HepG2 (cell line): ENCODE results near the gene CEP131. TPM values are rescaled to one million over a fixed set of nuclear protein-coding genes. Genes with fewer than 3 reads are reported as not detected.

Experiments used
- ATAC-seq: fragments of 200-7000 bp; cut with Tn5 transposase; 3 replicates; pipeline ENCODE4 v1.9.1; 2020; ENCODE audit warnings: mild to moderate bottlenecking, moderate library complexity
- BruUV-seq: library from RNA; stranded (reverse); fragments of 400-500 nt; replicated peaks from 2 replicates; lab custom pipeline; 2021; lab: Mats Ljungman, UMichigan
- CTCF ChIA-PET: fragments of 300-600 bp; formaldehyde crosslinking; extraction: SDS; loops from one replicate; lab custom pipeline; 2021; ENCODE audit warnings: low total read pairs, inconsistent platforms, low intra/inter-chr PET ratio; lab: Yijun Ruan, JAX
- POLR2A ChIA-PET: fragments of 350-600 bp; sonication (Branson Sonifier 250); formaldehyde crosslinking; loops from one replicate; lab custom pipeline; 2020; ENCODE audit warnings: antibody characterized with exemption, inconsistent platforms; lab: Yijun Ruan, JAX
- DNase-seq: peaks from one replicate; pipeline ENCODE4 v3.0.0-alpha.2; 2015; ENCODE audit warnings: low spot score
- FAIRE-seq: peaks from 3 replicates; lab custom pipeline; 2011; peaks lifted over from hg19 to GRCh38; lab: Jason Lieb, UNC
- H2AFZ ChIP-seq: one replicate; pipeline ENCODE4 v1.6.1; 2011; ENCODE audit warnings: low read length, inconsistent platforms
- H3K27ac ChIP-seq: fragments of 300-600 bp; 3 replicates; pipeline ENCODE4 v1.8.0; 2011; ENCODE audit warnings: mixed run types, mild to moderate bottlenecking, mixed read lengths, low read length, inconsistent platforms; ENCODE audit not compliant: insufficient read depth; ENCODE audit errors: extremely low read length
- H3K27me3 ChIP-seq, 2 experiments: fragments of 200-600 bp in 1 of 2; 2 replicates in 1 of 2; 3 replicates in 1 of 2; pipeline versions ENCODE4 v1.6.0 to v1.8.0; 2011; ENCODE audit warnings: low read length in 2 of 2, mild to moderate bottlenecking in 2 of 2, moderate library complexity in 2 of 2, inconsistent platforms in 1 of 2; ENCODE audit not compliant: insufficient read depth in 2 of 2, control insufficient read depth in 1 of 2
- H3K36me3 ChIP-seq, 2 experiments: fragments of 200-600 bp in 1 of 2; replicated peaks in 1 of 2; 2 replicates in 1 of 2; 3 replicates in 1 of 2; pipeline versions ENCODE4 v1.5.1 to v1.8.0; 2011; ENCODE audit warnings: low read length in 2 of 2, inconsistent platforms in 1 of 2; ENCODE audit not compliant: insufficient read depth in 2 of 2, control insufficient read depth in 1 of 2
- H3K4me1 ChIP-seq: 2 replicates; pipeline ENCODE4 v1.5.1; 2012; ENCODE audit warnings: low read length, inconsistent platforms; ENCODE audit not compliant: insufficient read depth
- H3K4me2 ChIP-seq: 2 replicates; pipeline ENCODE4 v1.6.0; 2011; ENCODE audit warnings: low read depth, low read length, inconsistent platforms
- H3K4me3 ChIP-seq, 3 experiments: fragments of 200-600 bp in 1 of 3; sonication (generic), shearing (Covaris generic) in 1 of 3; replicated peaks in 1 of 3; 2 replicates each; pipeline ENCODE4 v1.5.1; 2011 to 2016; ENCODE audit warnings: low read length in 3 of 3, inconsistent platforms in 2 of 3, low read depth in 2 of 3, mild to moderate bottlenecking in 2 of 3, control low read depth in 1 of 3, mixed read lengths in 1 of 3; ENCODE audit not compliant: insufficient read depth in 1 of 3
- H3K79me2 ChIP-seq: one replicate; pipeline ENCODE4 v1.6.1; 2011; ENCODE audit warnings: low read length, inconsistent platforms; ENCODE audit not compliant: insufficient read depth
- H3K9ac ChIP-seq: 2 replicates; pipeline ENCODE4 v1.6.0; 2011; ENCODE audit warnings: mild to moderate bottlenecking, low read depth, low read length, inconsistent platforms; ENCODE audit not compliant: insufficient read depth
- H3K9me3 ChIP-seq: 2 replicates; pipeline ENCODE4 v1.5.1; 2012; ENCODE audit warnings: mild to moderate bottlenecking, low read length
- H4K20me1 ChIP-seq: 2 replicates; pipeline ENCODE4 v1.6.0; 2011; ENCODE audit warnings: inconsistent platforms, mild to moderate bottlenecking, low read length, moderate library complexity; ENCODE audit not compliant: insufficient read depth
- ASH2L ChIP-seq: fragments of 300-600, 200-600 bp; sonication (generic); IDR thresholded peaks from 2 replicates; pipeline ENCODE4 v1.7.0; 2017; ENCODE audit warnings: low read depth, mild to moderate bottlenecking, moderate library complexity, mixed read lengths, low read length; ENCODE audit not compliant: insufficient read length
- BRD4 ChIP-seq: sonication (generic); formaldehyde crosslinking; IDR thresholded peaks from 2 replicates; pipeline ENCODE4 v1.4.0; 2020; ENCODE audit warnings: missing genetic modification reagents
- HOMEZ ChIP-seq: IDR thresholded peaks from 2 replicates; pipeline ENCODE4 v1.6.1; 2016; ENCODE audit warnings: low read depth
- ZBTB7B ChIP-seq: sonication (generic); formaldehyde crosslinking; IDR thresholded peaks from 2 replicates; pipeline ENCODE4 v1.4.0; 2020; ENCODE audit warnings: missing genetic modification reagents
- ZFP36L1 ChIP-seq: sonication (generic); formaldehyde crosslinking; IDR thresholded peaks from 2 replicates; pipeline ENCODE4 v1.8.0; 2022; ENCODE audit warnings: mild to moderate bottlenecking, missing genetic modification reagents, moderate library complexity
- ZNF790 ChIP-seq: sonication (generic); formaldehyde crosslinking; IDR thresholded peaks from 2 replicates; pipeline ENCODE4 v1.8.0; 2022; ENCODE audit warnings: missing genetic modification reagents, mild to moderate bottlenecking, borderline replicate concordance
- ZNF83 ChIP-seq: sonication (generic); formaldehyde crosslinking; IDR thresholded peaks from 2 replicates; pipeline ENCODE4 v1.4.0; 2020; ENCODE audit warnings: missing genetic modification reagents, mild to moderate bottlenecking, borderline replicate concordance
- ZNF883 ChIP-seq: sonication (generic); formaldehyde crosslinking; IDR thresholded peaks from 2 replicates; pipeline ENCODE4 v1.5.1; 2020; ENCODE audit warnings: mild to moderate bottlenecking, missing genetic modification reagents; ENCODE audit errors: not compliant biosample characterization
- WGBS: methylation state at CpG from one replicate; pipeline ENCODE4 v1.1.6; 2017; ENCODE audit warnings: low lambda C conversion rate; 5-methylcytosine and 5-hydroxymethylcytosine counted together
- in situ Hi-C: cut with HindIII; loops from 2 replicates; pipeline ENCODE4 v1.10.0; 2017; ENCODE audit warnings: low pct_unique_long_range_greater_than_20kb; ENCODE audit not compliant: extremely low pct_ligation_motif_present
- intact Hi-C: fragments of 100-400 bp; cut with micrococcal nuclease; formaldehyde crosslinking; loops from one replicate; pipeline ENCODE4 v1.10.0; 2022; ENCODE audit not compliant: unreplicated experiment
- polyA plus RNA-seq, 8 experiments: library from polyadenylated mRNA; depleted of rRNA in 3 of 8; stranded (reverse) in 7 of 8; unstranded in 1 of 8; fragments of >200 nt; fragmentation: Illumina TruSeq in 4 of 8; extraction: Trizol in 4 of 8; gene quantifications; 2 replicates each; pipeline versions ENCODE4 v1.2.1 to v1.2.3, GENCODE V29; 2011 to 2016; ENCODE audit warnings: low read depth in 4 of 8, missing spikeins in 1 of 8, mixed read lengths in 1 of 8; ENCODE audit not compliant: insufficient read depth in 1 of 8
- total RNA-seq, 5 experiments: library from RNA; depleted of rRNA; stranded (reverse); fragments of >200 nt; fragmentation: Illumina TruSeq; extraction: Trizol; gene quantifications; 2 replicates each; pipeline ENCODE4 v1.2.3, GENCODE V29; 2016; ENCODE audit warnings: low read depth in 1 of 5
- TF ChIP-seq, protein P1 (sequence below): sonication (generic); formaldehyde crosslinking; IDR thresholded peaks from 2 replicates; pipeline ENCODE4 v1.9.0; 2021; ENCODE audit warnings: missing genetic modification reagents, borderline replicate concordance

CEP131 gene
- total and polyA plus RNA-seq, 2 of the 13 experiments (the other 11 are each of a cell fraction or from before 2014, with no cell fraction given): 5.0 to 16.8 TPM

- Histone ChIP-seq H3K4me3 (no peak overlapping the region), H3K36me3 (no peaks in the 10 kb centered on the region), H3K27me3 (peaks cover 22 to 59% of the 10 kb centered on the region in 2 experiments), H3K4me2 (no peak overlapping the region), H3K9ac (no peak overlapping the region), H2AFZ (no peak overlapping the region), H4K20me1 (no peaks in the 10 kb centered on the region), H3K4me1 (peaks cover 48% of the 10 kb centered on the region), H3K9me3 (no peaks in the 10 kb centered on the region), H3K79me2 (no peaks in the 10 kb centered on the region), H3K27ac (no peak overlapping the region)
- intact Hi-C loops: no loop called here
- in situ Hi-C loops: no loop called here
- BruUV-seq: no TSS peak
- FAIRE-seq (no peak), DNase-seq (no peak), ATAC-seq (no peak)
- CTCF ChIA-PET: no interaction called here
- POLR2A ChIA-PET: no interaction called here
- 56% methylated on average over 38 of the region's 49 CpGs for WGBS
- TF ChIP-seq HOMEZ (CRISPR knock-in tag) (no peak), ZFP36L1 (CRISPR knock-in tag) (no peak), BRD4 (no peak), ZBTB7B (CRISPR knock-in tag) (no peak), ZNF883 (no peak), ASH2L (no peak), ZNF83 (CRISPR knock-in tag) (no peak), ZNF790 (CRISPR knock-in tag) (no peak)
- TF ChIP-seq, protein P1, sequence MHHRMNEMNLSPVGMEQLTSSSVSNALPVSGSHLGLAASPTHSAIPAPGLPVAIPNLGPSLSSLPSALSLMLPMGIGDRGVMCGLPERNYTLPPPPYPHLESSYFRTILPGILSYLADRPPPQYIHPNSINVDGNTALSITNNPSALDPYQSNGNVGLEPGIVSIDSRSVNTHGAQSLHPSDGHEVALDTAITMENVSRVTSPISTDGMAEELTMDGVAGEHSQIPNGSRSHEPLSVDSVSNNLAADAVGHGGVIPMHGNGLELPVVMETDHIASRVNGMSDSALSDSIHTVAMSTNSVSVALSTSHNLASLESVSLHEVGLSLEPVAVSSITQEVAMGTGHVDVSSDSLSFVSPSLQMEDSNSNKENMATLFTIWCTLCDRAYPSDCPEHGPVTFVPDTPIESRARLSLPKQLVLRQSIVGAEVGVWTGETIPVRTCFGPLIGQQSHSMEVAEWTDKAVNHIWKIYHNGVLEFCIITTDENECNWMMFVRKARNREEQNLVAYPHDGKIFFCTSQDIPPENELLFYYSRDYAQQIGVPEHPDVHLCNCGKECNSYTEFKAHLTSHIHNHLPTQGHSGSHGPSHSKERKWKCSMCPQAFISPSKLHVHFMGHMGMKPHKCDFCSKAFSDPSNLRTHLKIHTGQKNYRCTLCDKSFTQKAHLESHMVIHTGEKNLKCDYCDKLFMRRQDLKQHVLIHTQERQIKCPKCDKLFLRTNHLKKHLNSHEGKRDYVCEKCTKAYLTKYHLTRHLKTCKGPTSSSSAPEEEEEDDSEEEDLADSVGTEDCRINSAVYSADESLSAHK (CRISPR knock-in tag): no peak
Observed at GRCh38 chr17:81180836-81181810, 41.6 kb downstream of the CEP131 start.
